Activated CD4-positive, alpha-beta T cell treated with anti-CD3 and anti-CD28 coated beads, Interleukin-2, amount 10 ng/mL, durations not matched to agents 7 days and 5 days (primary cell): Measurements from ENCODE around the gene SIPA1L2. TPM values are rescaled to one million over a fixed set of nuclear protein-coding genes. Genes with fewer than 3 reads are reported as not detected.

Source experiments
- CTCF ChIA-PET: fragments of 350-600 bp; sonication (Branson Sonifier 250); formaldehyde crosslinking; loops from one replicate; lab custom pipeline; 2021; ENCODE audit warnings: antibody characterized with exemption; lab: Charles Lee
- POLR2A ChIA-PET: fragments of 350-600 bp; sonication (Branson Sonifier 250); formaldehyde crosslinking; loops from one replicate; lab custom pipeline; 2021; ENCODE audit warnings: antibody characterized with exemption; lab: Charles Lee
- DNase-seq: peaks from one replicate; pipeline ENCODE4 v3.0.0-alpha.2; 2020
- H3K27ac Mint-ChIP-seq: one replicate; pipeline ENCODE4 v1.8.0; 2021; ENCODE audit warnings: mild to moderate bottlenecking, moderate library complexity, mixed read lengths
- H3K27me3 Mint-ChIP-seq: one replicate; pipeline ENCODE4 v1.8.0; 2021; ENCODE audit warnings: mixed read lengths
- H3K36me3 Mint-ChIP-seq: one replicate; pipeline ENCODE4 v1.8.0; 2021; ENCODE audit warnings: low read depth, mixed read lengths
- H3K4me1 Mint-ChIP-seq: one replicate; pipeline ENCODE4 v1.8.0; 2021; ENCODE audit warnings: mixed read lengths
- H3K4me3 Mint-ChIP-seq: one replicate; pipeline ENCODE4 v1.8.0; 2021; ENCODE audit warnings: mild to moderate bottlenecking, moderate library complexity, mixed read lengths
- H3K9me3 Mint-ChIP-seq: one replicate; pipeline ENCODE4 v1.8.0; 2021; ENCODE audit warnings: mixed read lengths
- total RNA-seq, 2 experiments: library from RNA; stranded (reverse); gene quantifications; one replicate each; pipeline ENCODE4 v1.2.3, GENCODE V29; 2021

The SIPA1L2 gene, protein sequence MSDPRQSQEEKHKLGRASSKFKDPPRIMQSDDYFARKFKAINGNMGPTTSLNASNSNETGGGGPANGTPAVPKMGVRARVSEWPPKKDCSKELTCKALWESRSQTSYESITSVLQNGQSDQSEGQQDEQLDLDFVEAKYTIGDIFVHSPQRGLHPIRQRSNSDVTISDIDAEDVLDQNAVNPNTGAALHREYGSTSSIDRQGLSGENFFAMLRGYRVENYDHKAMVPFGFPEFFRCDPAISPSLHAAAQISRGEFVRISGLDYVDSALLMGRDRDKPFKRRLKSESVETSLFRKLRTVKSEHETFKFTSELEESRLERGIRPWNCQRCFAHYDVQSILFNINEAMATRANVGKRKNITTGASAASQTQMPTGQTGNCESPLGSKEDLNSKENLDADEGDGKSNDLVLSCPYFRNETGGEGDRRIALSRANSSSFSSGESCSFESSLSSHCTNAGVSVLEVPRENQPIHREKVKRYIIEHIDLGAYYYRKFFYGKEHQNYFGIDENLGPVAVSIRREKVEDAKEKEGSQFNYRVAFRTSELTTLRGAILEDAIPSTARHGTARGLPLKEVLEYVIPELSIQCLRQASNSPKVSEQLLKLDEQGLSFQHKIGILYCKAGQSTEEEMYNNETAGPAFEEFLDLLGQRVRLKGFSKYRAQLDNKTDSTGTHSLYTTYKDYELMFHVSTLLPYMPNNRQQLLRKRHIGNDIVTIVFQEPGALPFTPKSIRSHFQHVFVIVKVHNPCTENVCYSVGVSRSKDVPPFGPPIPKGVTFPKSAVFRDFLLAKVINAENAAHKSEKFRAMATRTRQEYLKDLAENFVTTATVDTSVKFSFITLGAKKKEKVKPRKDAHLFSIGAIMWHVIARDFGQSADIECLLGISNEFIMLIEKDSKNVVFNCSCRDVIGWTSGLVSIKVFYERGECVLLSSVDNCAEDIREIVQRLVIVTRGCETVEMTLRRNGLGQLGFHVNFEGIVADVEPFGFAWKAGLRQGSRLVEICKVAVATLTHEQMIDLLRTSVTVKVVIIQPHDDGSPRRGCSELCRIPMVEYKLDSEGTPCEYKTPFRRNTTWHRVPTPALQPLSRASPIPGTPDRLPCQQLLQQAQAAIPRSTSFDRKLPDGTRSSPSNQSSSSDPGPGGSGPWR (N-terminal part only)
- total RNA-seq, result under 1 TPM; 0.62 to 0.77 TPM

DNA sequence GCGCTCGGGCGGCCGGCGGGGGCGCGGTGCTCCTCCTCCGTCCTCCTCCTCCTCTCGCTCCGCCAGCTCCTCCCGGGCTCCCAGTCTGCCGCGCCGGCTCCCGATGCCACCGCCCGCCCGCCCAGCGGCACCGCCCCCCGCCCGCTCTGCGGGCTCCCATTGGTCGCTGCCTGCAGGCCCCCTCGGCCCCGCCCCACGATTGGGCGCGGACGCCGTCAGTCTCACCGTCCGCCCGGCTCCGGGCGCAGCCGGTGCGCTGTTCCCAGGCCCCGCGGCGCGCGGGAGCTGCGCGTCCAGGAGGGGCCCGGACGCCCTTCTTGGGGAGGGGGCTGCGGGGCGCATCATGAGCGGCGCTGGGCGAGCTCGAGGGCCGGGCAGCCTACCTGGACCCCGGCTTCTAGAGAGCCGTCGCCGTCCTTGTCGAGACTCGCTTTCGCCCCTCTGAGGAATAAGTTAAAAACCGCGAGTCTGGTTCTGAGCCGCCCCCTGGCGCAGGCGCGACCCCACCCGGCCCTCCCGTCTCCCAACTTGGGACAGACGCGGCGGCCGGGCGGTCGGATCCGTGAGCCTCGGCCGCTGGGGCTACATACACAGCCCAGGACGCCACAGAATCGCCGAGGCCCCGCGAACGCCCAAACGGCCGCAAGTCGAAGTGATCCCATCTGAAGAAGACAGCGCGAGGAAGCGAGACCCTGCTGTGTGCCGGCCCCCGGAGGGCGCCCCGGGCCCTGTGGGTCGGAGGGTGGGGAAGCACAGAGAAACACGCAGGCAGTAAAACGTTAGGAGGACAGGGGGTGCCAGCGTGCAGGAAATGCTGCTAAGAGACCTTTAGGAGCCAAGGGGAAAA is at the start of gene SIPA1L2:
SIPA1L2 (minus strand) TSS at position 87 of the 847 bp plus-strand sequence. CDS start 114,794 bp downstream, outside the sequence.
- CTCF ChIA-PET, result interaction anchor here (0.9 kb wide), 1 partner anchor 33 kb away, joined by 4 read pairs; no protein-coding TSS in a partner anchor

GRCh38 chr1:232678185-232678886 is 48.4 kb upstream of the SIPA1L2 start:
- Mint-ChIP-seq H3K36me3 (no peaks in the 10 kb centered on the region), H3K4me1 (no peaks in the 10 kb centered on the region), H3K4me3 (no peak overlapping the region), H3K9me3 (no peaks in the 10 kb centered on the region), H3K27me3 (peaks cover 2% of the 10 kb centered on the region), H3K27ac (no peak overlapping the region)
- ChIA-PET CTCF (interaction anchor here (1.1 kb wide), 1 partner anchor 8 kb away, joined by 3 read pairs; no protein-coding TSS in a partner anchor), POLR2A (no interaction called here)
- DNase-seq, result no peak

More for the DNA sequence above, at the start of gene SIPA1L2:
- H3K9me3 Mint-ChIP-seq, result no peaks in the 10 kb centered on the region
- peak within 1 kb of the TSS; percentile 77 for H3K4me3 Mint-ChIP-seq
- POLR2A ChIA-PET, result no interaction called here
- peaks cover 43% of the 10 kb centered on the region for H3K27me3 Mint-ChIP-seq
- H3K4me1 Mint-ChIP-seq, result peaks cover 31% of the 10 kb centered on the region
- no peaks in the 10 kb centered on the region for H3K36me3 Mint-ChIP-seq
- peak; percentile 85 for DNase-seq
- no peak within 1 kb of the TSS for H3K27ac Mint-ChIP-seq

GRCh38 chr1:232676307-232676706 is 46.4 kb upstream of the SIPA1L2 start:
- no peak for DNase-seq
- no peaks in the 10 kb centered on the region for H3K27me3 Mint-ChIP-seq
- H3K36me3 Mint-ChIP-seq, result no peaks in the 10 kb centered on the region
- no peaks in the 10 kb centered on the region for H3K9me3 Mint-ChIP-seq
- H3K4me1 Mint-ChIP-seq, result no peaks in the 10 kb centered on the region
- H3K27ac Mint-ChIP-seq, result no peak overlapping the region
- ChIA-PET CTCF (interaction anchor here (1.3 kb wide), 1 partner anchor 45 kb away, joined by 5 read pairs; no protein-coding TSS in a partner anchor), POLR2A (interaction anchor here (0.6 kb wide), 1 partner anchor 268 kb away, joined by 3 read pairs; no protein-coding TSS in a partner anchor)
- no peak overlapping the region for H3K4me3 Mint-ChIP-seq

GRCh38 chr1:232675898-232676297 is 46.0 kb upstream of the SIPA1L2 start:
- H3K9me3 Mint-ChIP-seq, result no peaks in the 10 kb centered on the region
- CTCF ChIA-PET, result interaction anchor here (0.5 to 1.3 kb wide), 2 partner anchors 46 to 69 kb away, joined by 3 to 5 read pairs; no protein-coding TSS in a partner anchor
- H3K27me3 Mint-ChIP-seq, result no peaks in the 10 kb centered on the region
- POLR2A ChIA-PET, result interaction anchor here (0.6 kb wide), 1 partner anchor 267 kb away, joined by 3 read pairs; no protein-coding TSS in a partner anchor
- H3K4me1 Mint-ChIP-seq, result no peaks in the 10 kb centered on the region
- no peak for DNase-seq
- H3K36me3 Mint-ChIP-seq, result no peaks in the 10 kb centered on the region
- H3K4me3 Mint-ChIP-seq, result no peak overlapping the region
- H3K27ac Mint-ChIP-seq, result no peak overlapping the region

GRCh38 chr1:232675260-232675659 is 45.3 kb upstream of the SIPA1L2 start:
- H3K4me3 Mint-ChIP-seq, result no peak overlapping the region
- no peak overlapping the region for H3K27ac Mint-ChIP-seq
- H3K4me1 Mint-ChIP-seq, result no peaks in the 10 kb centered on the region
- no peak for DNase-seq
- ChIA-PET POLR2A (no interaction called here), CTCF (interaction anchor here (0.5 kb wide), 1 partner anchor 70 kb away, joined by 3 read pairs; no protein-coding TSS in a partner anchor)
- H3K27me3 Mint-ChIP-seq, result peaks cover 4% of the 10 kb centered on the region
- no peaks in the 10 kb centered on the region for H3K9me3 Mint-ChIP-seq
- H3K36me3 Mint-ChIP-seq, result no peaks in the 10 kb centered on the region

DNA sequence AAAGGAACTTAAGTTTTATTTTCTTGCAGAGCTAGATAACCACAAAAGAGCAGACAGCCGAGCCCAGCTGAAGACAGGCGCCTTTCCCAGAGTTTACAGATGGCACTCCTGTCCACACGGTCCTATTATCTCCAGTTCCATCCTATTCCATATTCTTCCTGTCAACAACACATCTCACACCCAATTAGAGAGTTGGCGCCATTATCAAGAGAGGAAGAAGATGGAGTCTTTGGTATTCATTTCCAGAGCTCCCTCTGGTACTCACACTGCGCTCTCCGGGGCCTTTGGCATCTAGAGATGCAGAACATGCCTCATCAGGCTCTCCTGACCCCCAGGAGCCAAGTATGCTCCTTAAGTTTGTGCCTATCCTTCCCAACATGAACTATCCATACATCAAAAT is 43.3 kb upstream of the SIPA1L2 start:
- Mint-ChIP-seq H3K4me1 (no peaks in the 10 kb centered on the region), H3K9me3 (no peaks in the 10 kb centered on the region), H3K36me3 (no peaks in the 10 kb centered on the region), H3K27ac (no peak overlapping the region), H3K27me3 (peaks cover 9% of the 10 kb centered on the region), H3K4me3 (no peak overlapping the region)
- DNase-seq, result no peak
- ChIA-PET POLR2A (no interaction called here), CTCF (interaction anchor here (1.6 kb wide), 1 partner anchor 11 kb away, joined by 7 read pairs; no protein-coding TSS in a partner anchor)

- no peak overlapping the region for H3K4me3 Mint-ChIP-seq
- H3K27ac Mint-ChIP-seq, result no peak overlapping the region
- H3K27me3 Mint-ChIP-seq, result peaks cover 9% of the 10 kb centered on the region
- no peaks in the 10 kb centered on the region for H3K36me3 Mint-ChIP-seq
- DNase-seq, result no peak
- H3K9me3 Mint-ChIP-seq, result no peaks in the 10 kb centered on the region
- ChIA-PET POLR2A (no interaction called here), CTCF (no interaction called here)
- H3K4me1 Mint-ChIP-seq, result peaks cover 10% of the 10 kb centered on the region
Measured at GRCh38 chr1:232669981-232670747, 40.2 kb upstream of the SIPA1L2 start.

DNA sequence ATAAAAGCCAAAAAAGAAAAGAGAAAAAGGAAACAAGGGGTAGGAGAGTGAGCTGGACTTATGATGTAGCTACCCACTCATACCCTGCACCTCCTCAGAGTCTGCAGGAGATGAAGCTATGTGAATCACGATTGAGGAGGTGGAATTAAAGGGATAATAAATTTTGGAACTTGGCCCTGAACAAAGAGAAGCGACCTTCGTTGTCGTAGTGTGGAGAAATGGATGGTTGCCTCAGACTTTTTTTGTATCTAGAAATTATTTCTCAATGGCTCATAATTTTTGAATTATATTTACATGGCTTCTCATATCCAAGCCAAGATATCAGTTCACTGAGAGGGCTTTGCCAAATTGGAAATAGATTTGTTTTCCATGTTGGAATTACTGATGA is 37.8 kb upstream of the SIPA1L2 start:
- no peaks in the 10 kb centered on the region for H3K36me3 Mint-ChIP-seq
- ChIA-PET POLR2A (no interaction called here), CTCF (interaction anchor here (0.7 to 1.9 kb wide), 2 partner anchors 19 to 1400 kb away, joined by 3 to 4 read pairs; no protein-coding TSS in a partner anchor)
- peaks cover 10% of the 10 kb centered on the region for H3K4me1 Mint-ChIP-seq
- H3K27me3 Mint-ChIP-seq, result peaks cover 9% of the 10 kb centered on the region
- no peak overlapping the region for H3K4me3 Mint-ChIP-seq
- H3K27ac Mint-ChIP-seq, result no peak overlapping the region
- no peaks in the 10 kb centered on the region for H3K9me3 Mint-ChIP-seq
- no peak for DNase-seq

DNA sequence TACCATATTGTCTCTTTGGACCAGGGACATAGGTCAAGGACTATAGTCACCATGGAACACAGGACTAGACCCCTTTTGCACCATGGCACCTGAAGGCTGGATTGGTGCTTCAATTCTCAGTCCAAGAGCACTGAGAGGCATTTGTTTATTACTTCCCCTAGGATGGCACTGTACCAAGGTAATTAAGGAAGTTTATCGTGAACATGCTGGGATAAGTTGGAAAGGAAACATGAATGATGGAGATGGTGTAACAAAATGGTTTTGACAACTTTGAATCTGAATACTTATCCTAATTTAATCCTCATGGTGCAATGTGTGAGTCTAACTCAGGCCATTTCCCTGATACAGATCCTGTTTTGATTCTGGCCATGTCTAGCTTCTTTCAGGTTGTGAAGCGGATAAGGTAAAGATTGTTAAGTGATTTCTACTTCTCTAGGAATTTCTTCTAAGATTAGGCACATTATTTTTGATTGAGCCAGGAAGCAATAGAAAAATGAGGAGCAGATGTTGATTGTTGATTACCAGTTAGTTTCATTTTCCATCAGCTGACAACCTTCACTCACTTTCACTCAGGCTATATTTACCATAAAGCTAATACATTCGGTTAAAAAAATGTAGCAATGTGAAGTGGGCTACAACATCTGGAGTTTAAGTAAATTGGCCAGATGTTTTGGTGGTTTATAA is 37.3 kb upstream of the SIPA1L2 start:
- Mint-ChIP-seq H3K4me1 (peaks cover 10% of the 10 kb centered on the region), H3K9me3 (no peaks in the 10 kb centered on the region), H3K27me3 (peaks cover 9% of the 10 kb centered on the region), H3K4me3 (no peak overlapping the region), H3K27ac (no peak overlapping the region), H3K36me3 (no peaks in the 10 kb centered on the region)
- CTCF ChIA-PET, result interaction anchor here (0.7 to 1.9 kb wide), 2 partner anchors 19 to 1400 kb away, joined by 3 to 4 read pairs; no protein-coding TSS in a partner anchor
- DNase-seq, result no peak
- POLR2A ChIA-PET, result no interaction called here
